Mesendoderm (in vitro differentiated cells): ENCODE measurements around the gene STRN4.
A peak's percentile ranks its signal among the peaks of the same experiment; 100 is the strongest.
"Not testable (repeated sequence)": the region's sequence is repeated elsewhere in the genome, so short reads cannot be mapped to it uniquely, and the experiment has no call there.

Source experiments
- DNase-seq: peaks from one replicate; pipeline ENCODE4 v3.0.0; 2013
- H2AK5ac ChIP-seq: 2 replicates; pipeline ENCODE4 v1.6.1; 2013; ENCODE audit warnings: low read length, inconsistent platforms
- H2BK120ac ChIP-seq: 2 replicates; pipeline ENCODE4 v1.6.1; 2013; ENCODE audit warnings: low read depth, mild to moderate bottlenecking, low read length, moderate library complexity, mixed read lengths
- H2BK15ac ChIP-seq: replicated peaks from 2 replicates; pipeline ENCODE4 v1.6.1; 2013; ENCODE audit warnings: low read depth, mild to moderate bottlenecking, moderate library complexity
- H2BK5ac ChIP-seq: 2 replicates; pipeline ENCODE4 v1.6.1; 2013; ENCODE audit warnings: low read length, inconsistent platforms
- H3K18ac ChIP-seq: 2 replicates; pipeline ENCODE4 v1.6.1; 2013; ENCODE audit warnings: mild to moderate bottlenecking, low read length, mixed read lengths
- H3K23ac ChIP-seq: one replicate; pipeline ENCODE4 v1.6.1; 2013; ENCODE audit warnings: low read length
- H3K27ac ChIP-seq: 2 replicates; pipeline ENCODE4 v1.5.1; 2013; ENCODE audit warnings: low read depth, mild to moderate bottlenecking, inconsistent platforms, low read length, moderate library complexity
- H3K27me3 ChIP-seq: 2 replicates; pipeline ENCODE4 v1.6.1; 2013; ENCODE audit warnings: low read length, control low read depth, mild to moderate bottlenecking, inconsistent platforms; ENCODE audit not compliant: insufficient read depth, poor library complexity
- H3K36me3 ChIP-seq: 2 replicates; pipeline ENCODE4 v1.6.1; 2013; ENCODE audit warnings: low read length, inconsistent platforms; ENCODE audit not compliant: control insufficient read depth, insufficient read depth
- H3K4ac ChIP-seq: one replicate; pipeline ENCODE4 v1.6.1; 2013; ENCODE audit warnings: low read depth, mild to moderate bottlenecking, low read length, moderate library complexity
- H3K4me1 ChIP-seq: 2 replicates; pipeline ENCODE4 v1.6.1; 2013; ENCODE audit warnings: low read depth, low read length, inconsistent platforms; ENCODE audit not compliant: control insufficient read depth
- H3K4me2 ChIP-seq: 2 replicates; pipeline ENCODE4 v1.6.1; 2013; ENCODE audit warnings: low read length
- H3K4me3 ChIP-seq: 2 replicates; pipeline ENCODE4 v1.5.1; 2013; ENCODE audit warnings: mild to moderate bottlenecking, low read length
- H3K56ac ChIP-seq: one replicate; pipeline ENCODE4 v1.6.1; 2013; ENCODE audit warnings: low read length
- H3K79me1 ChIP-seq: 2 replicates; pipeline ENCODE4 v1.6.1; 2013; ENCODE audit warnings: low read length, inconsistent platforms
- H3K79me2 ChIP-seq: 2 replicates; pipeline ENCODE4 v1.6.1; 2013; ENCODE audit warnings: mild to moderate bottlenecking, low read length; ENCODE audit not compliant: control insufficient read depth, insufficient read depth
- H3K9ac ChIP-seq: 2 replicates; pipeline ENCODE4 v1.6.1; 2013; ENCODE audit warnings: low read length, inconsistent platforms
- H4K5ac ChIP-seq: one replicate; pipeline ENCODE4 v1.6.1; 2013; ENCODE audit warnings: low read length
- H4K8ac ChIP-seq: one replicate; pipeline ENCODE4 v1.6.1; 2013; ENCODE audit warnings: low read depth, mild to moderate bottlenecking, control low read depth, low read length, moderate library complexity
- WGBS: extraction: QIAGEN DNeasy Blood & Tissue Kit; methylation state at CpG from one replicate; pipeline ENCODE4 v1.1.7; 2013; ENCODE audit warnings: low lambda C conversion rate, missing lambda C conversion rate; ENCODE audit not compliant: insufficient coverage; ENCODE audit errors: extremely low coverage; 5-methylcytosine and 5-hydroxymethylcytosine counted together

The STRN4 gene

DNA sequence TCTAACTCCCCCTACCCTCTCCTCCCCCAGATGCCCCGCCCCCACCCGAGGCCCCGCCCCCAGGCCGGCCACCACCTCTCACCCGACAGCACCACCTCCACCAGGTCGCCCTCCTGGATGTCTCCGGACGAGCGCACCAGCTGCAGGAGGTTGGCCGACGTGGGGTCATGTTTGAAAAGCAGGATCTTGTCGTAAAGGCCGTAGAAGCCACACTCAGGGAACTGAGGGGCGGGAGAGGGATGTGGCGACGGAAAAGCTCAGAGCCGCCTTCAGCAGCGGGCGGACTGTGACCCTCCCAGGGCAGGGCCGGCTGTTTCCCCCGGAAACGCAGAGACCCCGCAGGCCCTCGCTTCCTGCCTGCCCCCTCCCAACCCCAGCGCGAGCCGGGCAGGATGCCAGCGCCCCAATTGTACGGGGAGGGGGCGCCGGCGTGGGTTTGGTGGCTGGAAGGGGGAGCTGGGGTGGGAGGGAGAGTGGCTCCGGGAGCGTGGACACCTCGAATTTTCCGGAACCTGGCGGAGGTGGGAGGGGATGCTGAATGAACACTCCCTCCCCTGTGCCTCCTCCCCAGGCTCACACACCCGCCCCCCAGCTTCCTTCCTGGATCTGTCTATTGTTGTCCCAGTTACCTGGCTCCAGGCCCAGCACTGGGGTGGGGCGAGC is 32.3 kb downstream of the STRN4 start:
- Histone ChIP-seq H3K9ac (peak overlapping the region; percentile 67), H3K23ac (no peak overlapping the region), H3K79me2 (peaks cover 10% of the 10 kb centered on the region), H2AK5ac (no peak overlapping the region), H4K5ac (no peak overlapping the region), H3K4ac (peak overlapping the region; percentile 99), H3K4me2 (peak overlapping the region; percentile 94), H4K8ac (peak overlapping the region; percentile 78), H3K18ac (peak overlapping the region; percentile 96), H3K27me3 (no peaks in the 10 kb centered on the region), H3K27ac (peak overlapping the region; percentile 54), H2BK120ac (peak overlapping the region; percentile 66), H3K4me3 (peak overlapping the region; percentile 83), H3K79me1 (peaks cover 9% of the 10 kb centered on the region), H3K4me1 (no peaks in the 10 kb centered on the region), H3K36me3 (no peaks in the 10 kb centered on the region), H2BK5ac (peak overlapping the region; percentile 91), H3K56ac (peak overlapping the region; percentile 97), H2BK15ac (no peak overlapping the region)
- WGBS: no CpG with 5 or more reads among the region's 39 CpGs
- DNase-seq: peak; percentile 97

DNA sequence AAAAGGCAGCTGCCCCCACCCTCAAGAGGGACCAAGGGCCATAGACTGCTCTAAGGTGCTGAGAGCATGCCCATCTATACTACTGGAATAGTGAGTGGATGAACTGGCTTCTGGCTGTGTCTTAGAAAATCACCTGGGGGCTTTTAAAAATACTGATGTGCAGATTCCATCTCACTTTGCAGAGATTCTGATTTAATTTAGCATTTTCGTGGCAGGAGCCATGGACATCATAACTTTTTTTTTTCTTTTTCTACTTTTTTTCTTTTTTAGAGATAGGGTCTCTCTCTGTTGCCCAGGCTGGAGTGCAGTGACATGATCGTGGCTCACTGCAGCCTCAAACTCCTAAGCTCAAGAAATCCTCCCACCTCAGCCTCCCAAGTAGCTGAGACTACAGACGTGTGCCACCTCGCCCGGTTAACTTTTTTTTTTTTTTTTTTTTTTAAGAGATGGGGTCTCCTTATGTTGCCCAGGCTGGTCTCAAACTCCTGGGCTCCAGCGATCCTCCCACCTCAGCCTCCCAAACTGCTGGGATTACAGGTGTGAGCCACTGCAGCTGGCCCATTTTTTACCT is 33.4 kb downstream of the STRN4 start:
- not testable (repeated sequence) for H3K4me1 ChIP-seq, H3K79me1 ChIP-seq, H3K4ac ChIP-seq, H3K23ac ChIP-seq, H2AK5ac ChIP-seq, H4K5ac ChIP-seq, H3K9ac ChIP-seq, H3K56ac ChIP-seq, DNase-seq, H2BK120ac ChIP-seq, H3K4me3 ChIP-seq, H3K36me3 ChIP-seq, H3K27me3 ChIP-seq, H3K18ac ChIP-seq, H4K8ac ChIP-seq, H3K27ac ChIP-seq, H3K4me2 ChIP-seq, H2BK15ac ChIP-seq, H2BK5ac ChIP-seq
- WGBS: no CpG with 5 or more reads among the region's 6 CpGs
- H3K79me2 ChIP-seq: peaks cover 10% of the 10 kb centered on the region

DNA sequence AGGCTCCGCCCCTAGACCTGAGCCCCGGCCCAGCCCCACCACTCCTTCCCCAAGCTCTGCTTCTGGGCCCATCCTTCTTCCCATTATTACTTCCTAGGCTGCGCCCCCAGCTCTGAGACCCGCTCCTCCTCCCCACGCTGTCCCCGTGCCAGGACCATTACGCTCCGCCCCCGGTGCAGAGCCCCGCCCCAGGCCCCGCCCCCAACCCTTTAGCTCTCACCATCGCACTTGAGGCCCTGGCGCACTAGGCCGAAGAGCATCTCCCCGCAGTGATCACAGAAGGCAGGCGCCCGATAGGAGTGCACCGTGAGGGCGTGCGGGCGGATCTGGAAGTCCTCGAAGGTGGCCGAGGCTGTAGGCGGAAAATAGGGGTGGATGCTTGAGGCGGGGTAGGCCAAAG is 35.6 kb downstream of the STRN4 start:
- H3K27ac ChIP-seq: no peak overlapping the region
- no peak overlapping the region for H4K5ac ChIP-seq
- no peak overlapping the region for H2BK120ac ChIP-seq
- H3K56ac ChIP-seq: no peak overlapping the region
- H3K79me2 ChIP-seq: peaks cover 6% of the 10 kb centered on the region
- H3K79me1 ChIP-seq: peaks cover 7% of the 10 kb centered on the region
- H2BK15ac ChIP-seq: no peak overlapping the region
- no peaks in the 10 kb centered on the region for H3K4me1 ChIP-seq
- DNase-seq: peak; percentile 62
- no peak overlapping the region for H3K18ac ChIP-seq
- no peak overlapping the region for H2BK5ac ChIP-seq
- no peak overlapping the region for H4K8ac ChIP-seq
- H3K23ac ChIP-seq: no peak overlapping the region
- H3K36me3 ChIP-seq: peaks cover 1% of the 10 kb centered on the region
- no peak overlapping the region for H2AK5ac ChIP-seq
- no peak overlapping the region for H3K4me2 ChIP-seq
- no CpG with 5 or more reads among the region's 25 CpGs for WGBS
- H3K27me3 ChIP-seq: no peaks in the 10 kb centered on the region
- H3K4ac ChIP-seq: no peak overlapping the region
- no peak overlapping the region for H3K9ac ChIP-seq
- H3K4me3 ChIP-seq: no peak overlapping the region

DNA sequence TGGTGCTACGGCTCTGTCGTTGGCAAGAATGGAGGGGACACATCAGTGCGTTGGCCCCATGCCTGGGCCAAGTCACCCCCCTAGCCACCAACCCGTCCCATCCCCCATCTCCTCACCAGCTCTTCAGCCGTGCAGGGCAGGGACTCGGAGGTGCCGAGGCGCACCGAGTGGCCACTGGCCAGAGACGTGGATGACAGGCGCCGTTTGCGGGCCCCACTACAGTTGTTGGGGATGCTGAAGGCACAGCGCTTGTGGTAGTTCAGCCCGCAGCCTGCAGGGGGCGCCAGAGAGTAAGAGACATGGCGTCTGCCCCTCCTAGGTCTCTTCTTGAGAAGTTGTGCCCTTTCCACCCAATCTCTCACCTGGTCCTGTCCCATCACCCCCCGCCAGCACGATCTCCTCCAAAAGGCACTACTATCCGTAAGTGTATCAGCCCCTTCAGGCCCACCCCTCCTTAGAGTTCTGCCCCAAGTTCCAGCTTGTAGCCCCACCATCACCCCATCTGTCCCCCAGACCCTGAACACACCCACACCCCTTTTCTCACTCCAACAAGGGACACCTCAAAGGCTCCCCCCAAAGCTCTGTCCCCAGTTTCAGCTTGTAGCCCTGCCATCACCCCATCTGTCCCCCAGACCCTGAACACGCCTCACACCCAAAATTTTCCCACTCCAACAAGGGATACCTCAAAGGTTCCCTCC is 41.7 kb downstream of the STRN4 start:
- no peak overlapping the region for H3K56ac ChIP-seq
- peak; percentile 72 for DNase-seq
- H3K9ac ChIP-seq: no peak overlapping the region
- H3K27ac ChIP-seq: no peak overlapping the region
- no peak overlapping the region for H3K4ac ChIP-seq
- no peak overlapping the region for H3K23ac ChIP-seq
- H4K5ac ChIP-seq: no peak overlapping the region
- H3K4me1 ChIP-seq: no peaks in the 10 kb centered on the region
- H3K4me2 ChIP-seq: no peak overlapping the region
- WGBS: no CpG with 5 or more reads among the region's 21 CpGs
- no peaks in the 10 kb centered on the region for H3K27me3 ChIP-seq
- H2AK5ac ChIP-seq: no peak overlapping the region
- H3K4me3 ChIP-seq: no peak overlapping the region
- H2BK5ac ChIP-seq: no peak overlapping the region
- H2BK15ac ChIP-seq: no peak overlapping the region
- no peak overlapping the region for H4K8ac ChIP-seq
- H2BK120ac ChIP-seq: no peak overlapping the region
- H3K79me1 ChIP-seq: no peaks in the 10 kb centered on the region
- no peak overlapping the region for H3K18ac ChIP-seq
- H3K36me3 ChIP-seq: peaks cover 9% of the 10 kb centered on the region
- no peaks in the 10 kb centered on the region for H3K79me2 ChIP-seq

DNA sequence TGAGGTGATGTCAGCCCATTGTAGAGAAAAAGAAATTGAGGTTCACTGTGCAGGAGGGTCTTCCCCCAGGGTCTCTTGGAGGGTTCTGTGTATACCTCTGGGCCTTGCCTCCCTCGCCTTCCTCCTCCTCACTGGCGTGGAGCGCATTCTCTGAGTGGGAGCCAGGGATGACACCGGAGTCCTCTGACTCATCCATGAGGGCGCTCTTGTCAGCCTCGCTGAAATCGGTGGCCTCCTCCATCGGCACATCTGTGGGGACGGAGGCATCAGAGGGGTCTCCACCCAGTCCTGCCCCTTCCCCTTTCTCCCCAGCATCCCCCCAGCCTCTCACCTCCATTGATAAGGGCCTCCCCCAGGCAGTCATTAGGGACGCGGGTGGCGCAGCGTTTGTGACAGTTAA is 45.5 kb downstream of the STRN4 start:
- WGBS: no CpG with 5 or more reads among the region's 13 CpGs
- Histone ChIP-seq H3K4ac (no peak overlapping the region), H3K4me2 (no peak overlapping the region), H2BK120ac (no peak overlapping the region), H3K23ac (no peak overlapping the region), H2BK5ac (no peak overlapping the region), H3K36me3 (peaks cover 11% of the 10 kb centered on the region), H3K79me1 (no peaks in the 10 kb centered on the region), H3K18ac (no peak overlapping the region), H3K4me3 (no peak overlapping the region), H3K56ac (no peak overlapping the region), H4K8ac (no peak overlapping the region), H4K5ac (no peak overlapping the region), H2AK5ac (no peak overlapping the region), H3K79me2 (no peaks in the 10 kb centered on the region), H3K27ac (no peak overlapping the region), H3K27me3 (no peaks in the 10 kb centered on the region), H3K4me1 (no peaks in the 10 kb centered on the region), H3K9ac (no peak overlapping the region), H2BK15ac (no peak overlapping the region)
- DNase-seq: no peak
